Transverse colon (tissue), 4 donors: Measurements from ENCODE around the gene ATRN.

Experiments used
- POLR2AphosphoS5 ChIP-seq, 3 donors: sonication (generic); formaldehyde crosslinking; IDR thresholded peaks; one replicate each; pipeline ENCODE4 v1.6.1; 2016; ENCODE audit warnings: antibody characterized with exemption in 3 of 3
- TF ChIP-seq, protein P1 (sequence below), 5 experiments: fragments of 200-600 bp in 3 of 5; fragments of 450-650 bp in 2 of 5; sonication (generic) in 3 of 5; IDR thresholded peaks; 1 replicate in 2 of 5; 2 replicates in 3 of 5; pipeline ENCODE4 v1.5.1; 2016 to 2017; ENCODE audit warnings: antibody characterized with exemption in 5 of 5, inconsistent platforms in 3 of 5, mild to moderate bottlenecking in 2 of 5, moderate library complexity in 1 of 5

DNA sequence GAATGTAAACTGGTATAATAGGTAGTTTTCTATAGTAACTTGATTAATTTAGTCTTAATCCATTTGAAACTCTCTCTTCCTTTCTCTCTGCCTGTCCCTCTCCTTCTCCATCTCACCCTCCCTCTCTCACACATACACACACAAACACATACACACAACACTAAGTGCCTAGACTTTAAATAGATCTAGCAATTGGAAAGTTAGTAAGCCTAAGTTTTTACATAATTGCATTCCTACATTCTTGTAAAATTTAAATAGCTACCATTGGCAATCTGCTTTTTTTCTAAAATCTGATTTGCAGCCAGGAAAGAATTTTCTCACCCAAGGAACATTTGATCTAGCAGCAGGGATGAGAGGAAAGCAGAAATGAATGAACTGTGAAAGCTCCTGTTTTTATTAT is 176.7 kb downstream of the ATRN start:
- TF ChIP-seq POLR2AphosphoS5 (IDR thresholded peaks at IDR 0.05) = no peak
- TF ChIP-seq, protein P1, sequence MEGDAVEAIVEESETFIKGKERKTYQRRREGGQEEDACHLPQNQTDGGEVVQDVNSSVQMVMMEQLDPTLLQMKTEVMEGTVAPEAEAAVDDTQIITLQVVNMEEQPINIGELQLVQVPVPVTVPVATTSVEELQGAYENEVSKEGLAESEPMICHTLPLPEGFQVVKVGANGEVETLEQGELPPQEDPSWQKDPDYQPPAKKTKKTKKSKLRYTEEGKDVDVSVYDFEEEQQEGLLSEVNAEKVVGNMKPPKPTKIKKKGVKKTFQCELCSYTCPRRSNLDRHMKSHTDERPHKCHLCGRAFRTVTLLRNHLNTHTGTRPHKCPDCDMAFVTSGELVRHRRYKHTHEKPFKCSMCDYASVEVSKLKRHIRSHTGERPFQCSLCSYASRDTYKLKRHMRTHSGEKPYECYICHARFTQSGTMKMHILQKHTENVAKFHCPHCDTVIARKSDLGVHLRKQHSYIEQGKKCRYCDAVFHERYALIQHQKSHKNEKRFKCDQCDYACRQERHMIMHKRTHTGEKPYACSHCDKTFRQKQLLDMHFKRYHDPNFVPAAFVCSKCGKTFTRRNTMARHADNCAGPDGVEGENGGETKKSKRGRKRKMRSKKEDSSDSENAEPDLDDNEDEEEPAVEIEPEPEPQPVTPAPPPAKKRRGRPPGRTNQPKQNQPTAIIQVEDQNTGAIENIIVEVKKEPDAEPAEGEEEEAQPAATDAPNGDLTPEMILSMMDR (IDR thresholded peaks at IDR 0.05) = no peak
